H1 (cell line): ENCODE results near the gene GPX6. TPM values are rescaled to one million over a fixed set of nuclear protein-coding genes. Genes with fewer than 3 reads are reported as not detected.

Experiments used
- ASH2L ChIP-seq: fragments of 200-600, 300-600 bp; sonication (generic); IDR thresholded peaks from one replicate; pipeline ENCODE4 v1.7.1; 2017; ENCODE audit warnings: low read length
- JUN ChIP-seq: IDR thresholded peaks from 2 replicates; pipeline ENCODE4 v1.6.1; 2011; ENCODE audit warnings: low read depth, mild to moderate bottlenecking, improper control_type of control experiment, low read length
- RAD21 ChIP-seq, 2 experiments: IDR thresholded peaks in 1 of 2; conservative IDR thresholded peaks in 1 of 2; 2 replicates each; pipeline ENCODE4 v1.6.1; 2011; ENCODE audit warnings: low read depth in 2 of 2, low read length in 2 of 2, improper control_type of control experiment in 1 of 2, inconsistent platforms in 1 of 2, mild to moderate bottlenecking in 1 of 2, moderate library complexity in 1 of 2
- RBBP5 ChIP-seq: IDR thresholded peaks from 2 replicates; pipeline ENCODE4 v1.7.1; 2012; ENCODE audit warnings: low read depth, mild to moderate bottlenecking, inconsistent platforms, low read length, moderate library complexity, borderline replicate concordance
- RFX5 ChIP-seq: IDR thresholded peaks from 2 replicates; pipeline ENCODE4 v1.6.1; 2011; ENCODE audit warnings: low read depth, low read length, improper control_type of control experiment, borderline replicate concordance
- SAP30 ChIP-seq: fragments of 300-600 bp; sonication (generic); IDR thresholded peaks from 2 replicates; pipeline ENCODE4 v1.7.1; 2012; ENCODE audit warnings: low read length, moderate library complexity, mild to moderate bottlenecking, inconsistent platforms; ENCODE audit not compliant: insufficient read depth, insufficient replicate concordance
- SP1 ChIP-seq: IDR thresholded peaks from 2 replicates; pipeline ENCODE4 v1.6.1; 2011; ENCODE audit warnings: low read depth, low read length
- SP4 ChIP-seq: IDR thresholded peaks from 2 replicates; pipeline ENCODE4 v1.6.1; 2012; ENCODE audit warnings: low read length, inconsistent platforms
- TAF1 ChIP-seq: IDR thresholded peaks from 2 replicates; pipeline ENCODE4 v1.6.1; 2011; ENCODE audit warnings: mild to moderate bottlenecking, low read depth, low read length
- TBP ChIP-seq: IDR thresholded peaks from 2 replicates; pipeline ENCODE4 v1.6.1; 2011; ENCODE audit warnings: low read depth, low read length, improper control_type of control experiment
- TEAD4 ChIP-seq: IDR thresholded peaks from 2 replicates; pipeline ENCODE4 v1.6.1; 2012; ENCODE audit warnings: low read depth, low read length, inconsistent platforms, mixed read lengths
- polyA plus RNA-seq, 7 experiments: library from polyadenylated mRNA; depleted of rRNA in 3 of 7; stranded (reverse) in 5 of 7; unstranded in 2 of 7; fragments of >200 nt in 5 of 7; fragments of 200-250 nt in 2 of 7; gene quantifications; 1 replicate in 5 of 7; 2 replicates in 1 of 7; 4 replicates in 1 of 7; pipeline versions ENCODE4 v1.2.1 to v1.2.3, GENCODE V29; 2011 to 2013; ENCODE audit warnings: missing spikeins in 2 of 7, mixed read lengths in 2 of 7
- total RNA-seq: library from RNA; stranded (reverse); fragmentation: NEBNext Ultra II Directional; extraction: Animal tissue kit (Norgen Biotek cat#: 25700); gene quantifications from 2 replicates; pipeline ENCODE4 v1.2.1, GENCODE V29; 2021
- TF ChIP-seq, protein P1 (sequence below): fragments of 300-600 bp; sonication (generic); IDR thresholded peaks from 2 replicates; pipeline ENCODE4 v1.7.1; 2012; ENCODE audit warnings: low read length, moderate library complexity, mild to moderate bottlenecking, inconsistent platforms; ENCODE audit not compliant: insufficient replicate concordance

The GPX6 gene
- total and polyA plus RNA-seq, 2 of the 8 experiments (the other 6 are each of a cell fraction or from before 2014, with no cell fraction given) = not detected

DNA sequence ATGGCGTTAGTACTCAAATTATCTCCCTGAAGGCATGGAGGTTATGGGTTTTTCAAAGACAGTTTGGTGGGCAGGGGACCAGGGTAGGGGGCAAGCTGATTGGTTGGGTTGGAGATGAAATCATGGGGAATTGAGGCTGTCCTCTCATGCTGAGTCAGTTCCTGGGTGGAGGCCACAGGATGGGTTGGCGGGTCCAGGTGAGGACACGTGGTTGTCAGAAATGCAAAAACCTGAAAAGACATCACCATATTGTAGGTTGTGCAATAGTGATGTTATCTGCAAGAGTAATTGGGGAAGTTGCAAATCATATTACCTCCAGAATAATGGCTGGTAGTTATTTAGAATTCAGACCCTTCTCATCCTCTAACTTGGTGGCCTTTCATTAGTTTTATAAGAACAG, 30.1 kb downstream of the GPX6 start (continued):
- TF ChIP-seq, protein P1, sequence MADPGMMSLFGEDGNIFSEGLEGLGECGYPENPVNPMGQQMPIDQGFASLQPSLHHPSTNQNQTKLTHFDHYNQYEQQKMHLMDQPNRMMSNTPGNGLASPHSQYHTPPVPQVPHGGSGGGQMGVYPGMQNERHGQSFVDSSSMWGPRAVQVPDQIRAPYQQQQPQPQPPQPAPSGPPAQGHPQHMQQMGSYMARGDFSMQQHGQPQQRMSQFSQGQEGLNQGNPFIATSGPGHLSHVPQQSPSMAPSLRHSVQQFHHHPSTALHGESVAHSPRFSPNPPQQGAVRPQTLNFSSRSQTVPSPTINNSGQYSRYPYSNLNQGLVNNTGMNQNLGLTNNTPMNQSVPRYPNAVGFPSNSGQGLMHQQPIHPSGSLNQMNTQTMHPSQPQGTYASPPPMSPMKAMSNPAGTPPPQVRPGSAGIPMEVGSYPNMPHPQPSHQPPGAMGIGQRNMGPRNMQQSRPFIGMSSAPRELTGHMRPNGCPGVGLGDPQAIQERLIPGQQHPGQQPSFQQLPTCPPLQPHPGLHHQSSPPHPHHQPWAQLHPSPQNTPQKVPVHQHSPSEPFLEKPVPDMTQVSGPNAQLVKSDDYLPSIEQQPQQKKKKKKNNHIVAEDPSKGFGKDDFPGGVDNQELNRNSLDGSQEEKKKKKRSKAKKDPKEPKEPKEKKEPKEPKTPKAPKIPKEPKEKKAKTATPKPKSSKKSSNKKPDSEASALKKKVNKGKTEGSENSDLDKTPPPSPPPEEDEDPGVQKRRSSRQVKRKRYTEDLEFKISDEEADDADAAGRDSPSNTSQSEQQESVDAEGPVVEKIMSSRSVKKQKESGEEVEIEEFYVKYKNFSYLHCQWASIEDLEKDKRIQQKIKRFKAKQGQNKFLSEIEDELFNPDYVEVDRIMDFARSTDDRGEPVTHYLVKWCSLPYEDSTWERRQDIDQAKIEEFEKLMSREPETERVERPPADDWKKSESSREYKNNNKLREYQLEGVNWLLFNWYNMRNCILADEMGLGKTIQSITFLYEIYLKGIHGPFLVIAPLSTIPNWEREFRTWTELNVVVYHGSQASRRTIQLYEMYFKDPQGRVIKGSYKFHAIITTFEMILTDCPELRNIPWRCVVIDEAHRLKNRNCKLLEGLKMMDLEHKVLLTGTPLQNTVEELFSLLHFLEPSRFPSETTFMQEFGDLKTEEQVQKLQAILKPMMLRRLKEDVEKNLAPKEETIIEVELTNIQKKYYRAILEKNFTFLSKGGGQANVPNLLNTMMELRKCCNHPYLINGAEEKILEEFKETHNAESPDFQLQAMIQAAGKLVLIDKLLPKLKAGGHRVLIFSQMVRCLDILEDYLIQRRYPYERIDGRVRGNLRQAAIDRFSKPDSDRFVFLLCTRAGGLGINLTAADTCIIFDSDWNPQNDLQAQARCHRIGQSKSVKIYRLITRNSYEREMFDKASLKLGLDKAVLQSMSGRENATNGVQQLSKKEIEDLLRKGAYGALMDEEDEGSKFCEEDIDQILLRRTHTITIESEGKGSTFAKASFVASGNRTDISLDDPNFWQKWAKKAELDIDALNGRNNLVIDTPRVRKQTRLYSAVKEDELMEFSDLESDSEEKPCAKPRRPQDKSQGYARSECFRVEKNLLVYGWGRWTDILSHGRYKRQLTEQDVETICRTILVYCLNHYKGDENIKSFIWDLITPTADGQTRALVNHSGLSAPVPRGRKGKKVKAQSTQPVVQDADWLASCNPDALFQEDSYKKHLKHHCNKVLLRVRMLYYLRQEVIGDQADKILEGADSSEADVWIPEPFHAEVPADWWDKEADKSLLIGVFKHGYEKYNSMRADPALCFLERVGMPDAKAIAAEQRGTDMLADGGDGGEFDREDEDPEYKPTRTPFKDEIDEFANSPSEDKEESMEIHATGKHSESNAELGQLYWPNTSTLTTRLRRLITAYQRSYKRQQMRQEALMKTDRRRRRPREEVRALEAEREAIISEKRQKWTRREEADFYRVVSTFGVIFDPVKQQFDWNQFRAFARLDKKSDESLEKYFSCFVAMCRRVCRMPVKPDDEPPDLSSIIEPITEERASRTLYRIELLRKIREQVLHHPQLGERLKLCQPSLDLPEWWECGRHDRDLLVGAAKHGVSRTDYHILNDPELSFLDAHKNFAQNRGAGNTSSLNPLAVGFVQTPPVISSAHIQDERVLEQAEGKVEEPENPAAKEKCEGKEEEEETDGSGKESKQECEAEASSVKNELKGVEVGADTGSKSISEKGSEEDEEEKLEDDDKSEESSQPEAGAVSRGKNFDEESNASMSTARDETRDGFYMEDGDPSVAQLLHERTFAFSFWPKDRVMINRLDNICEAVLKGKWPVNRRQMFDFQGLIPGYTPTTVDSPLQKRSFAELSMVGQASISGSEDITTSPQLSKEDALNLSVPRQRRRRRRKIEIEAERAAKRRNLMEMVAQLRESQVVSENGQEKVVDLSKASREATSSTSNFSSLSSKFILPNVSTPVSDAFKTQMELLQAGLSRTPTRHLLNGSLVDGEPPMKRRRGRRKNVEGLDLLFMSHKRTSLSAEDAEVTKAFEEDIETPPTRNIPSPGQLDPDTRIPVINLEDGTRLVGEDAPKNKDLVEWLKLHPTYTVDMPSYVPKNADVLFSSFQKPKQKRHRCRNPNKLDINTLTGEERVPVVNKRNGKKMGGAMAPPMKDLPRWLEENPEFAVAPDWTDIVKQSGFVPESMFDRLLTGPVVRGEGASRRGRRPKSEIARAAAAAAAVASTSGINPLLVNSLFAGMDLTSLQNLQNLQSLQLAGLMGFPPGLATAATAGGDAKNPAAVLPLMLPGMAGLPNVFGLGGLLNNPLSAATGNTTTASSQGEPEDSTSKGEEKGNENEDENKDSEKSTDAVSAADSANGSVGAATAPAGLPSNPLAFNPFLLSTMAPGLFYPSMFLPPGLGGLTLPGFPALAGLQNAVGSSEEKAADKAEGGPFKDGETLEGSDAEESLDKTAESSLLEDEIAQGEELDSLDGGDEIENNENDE = no peak
- TF ChIP-seq ASH2L (no peak), SAP30 (no peak), JUN (no peak), SP1 (no peak), RBBP5 (no peak), RFX5 (no peak), SP4 (no peak), TBP (no peak), TEAD4 (no peak), RAD21 (IDR thresholded peaks at IDR 0.05 in 1 of 2, conservative IDR thresholded peaks at IDR 0.05 in 1 of 2; ENCODE audit: low read depth in 2 of 2, low read length in 2 of 2) (no peak), TAF1 (no peak)
